Choroid plexus epithelial cell (primary cell): ENCODE results near the gene POMGNT2.
"Not testable (repeated sequence)": the region's sequence is repeated elsewhere in the genome, so short reads cannot be mapped to it uniquely, and the experiment has no call there.

Experiments
- DNase-seq: peaks from one replicate; pipeline ENCODE4 v3.0.0-alpha.2; 2010; ENCODE audit warnings: low read depth
- H3K4me3 ChIP-seq: 2 replicates; pipeline ENCODE4 v1.5.1; 2011; ENCODE audit warnings: low read depth, mild to moderate bottlenecking, control low read depth, low read length, moderate library complexity
- CTCF ChIP-seq: conservative IDR thresholded peaks from 2 replicates; pipeline ENCODE4 v1.5.1; 2011; ENCODE audit warnings: low read depth, mild to moderate bottlenecking, control low read depth, inconsistent platforms, low read length, moderate library complexity

The POMGNT2 gene

GRCh38 chr3:43048470-43048869, 57.4 kb downstream of the POMGNT2 start:
- no peak for DNase-seq
- H3K4me3 ChIP-seq: no peak overlapping the region
- no peak for TF ChIP-seq CTCF

GRCh38 chr3:43046583-43046982, 59.3 kb downstream of the POMGNT2 start:
- no peak for DNase-seq
- H3K4me3 ChIP-seq: no peak overlapping the region
- TF ChIP-seq CTCF: no peak

DNA sequence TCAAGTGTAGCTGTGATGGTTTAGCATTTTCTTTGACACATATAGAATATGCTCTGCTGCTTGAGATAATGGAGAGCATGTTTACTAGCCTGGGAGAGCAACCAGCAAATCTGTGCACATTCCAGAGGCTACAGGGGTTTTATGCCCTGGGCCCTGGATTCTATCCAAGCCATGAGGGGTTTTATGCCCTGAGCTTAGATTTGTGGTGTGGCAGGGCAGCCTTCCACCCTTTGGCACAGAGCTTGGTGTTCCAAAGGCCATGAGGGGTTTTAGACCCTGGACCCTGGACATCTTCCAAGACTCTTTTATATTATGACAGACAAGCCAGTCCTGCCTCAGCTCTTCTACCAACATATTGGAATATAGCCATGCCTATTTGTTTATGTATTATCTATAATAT, 60.8 kb downstream of the POMGNT2 start:
- DNase-seq: not testable (repeated sequence)

DNA sequence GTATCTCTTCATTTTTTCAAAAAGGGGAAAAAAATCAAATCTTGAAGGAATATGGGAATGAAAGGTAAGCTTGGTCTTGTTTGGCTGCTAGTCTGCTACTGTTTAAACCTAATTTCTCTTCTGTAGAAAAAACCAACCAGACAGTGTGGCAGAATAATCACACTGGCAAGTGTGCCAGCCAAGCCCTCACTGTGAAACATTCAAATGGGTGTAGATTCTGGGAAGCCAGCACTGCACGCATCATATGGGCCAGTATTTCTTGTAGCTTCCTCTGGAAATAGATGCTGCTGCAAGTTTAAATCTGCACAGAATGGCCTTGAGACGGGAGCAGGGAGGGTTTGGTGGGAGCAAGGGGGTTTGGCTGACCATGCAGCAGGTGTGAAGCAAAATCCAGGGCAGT, 62.1 kb downstream of the POMGNT2 start:
- TF ChIP-seq CTCF: no peak
- DNase-seq: no peak
- H3K4me3 ChIP-seq: no peak overlapping the region

More for the DNA sequence above, 60.8 kb downstream of the POMGNT2 start:
- H3K4me3 ChIP-seq: not testable (repeated sequence)

DNA sequence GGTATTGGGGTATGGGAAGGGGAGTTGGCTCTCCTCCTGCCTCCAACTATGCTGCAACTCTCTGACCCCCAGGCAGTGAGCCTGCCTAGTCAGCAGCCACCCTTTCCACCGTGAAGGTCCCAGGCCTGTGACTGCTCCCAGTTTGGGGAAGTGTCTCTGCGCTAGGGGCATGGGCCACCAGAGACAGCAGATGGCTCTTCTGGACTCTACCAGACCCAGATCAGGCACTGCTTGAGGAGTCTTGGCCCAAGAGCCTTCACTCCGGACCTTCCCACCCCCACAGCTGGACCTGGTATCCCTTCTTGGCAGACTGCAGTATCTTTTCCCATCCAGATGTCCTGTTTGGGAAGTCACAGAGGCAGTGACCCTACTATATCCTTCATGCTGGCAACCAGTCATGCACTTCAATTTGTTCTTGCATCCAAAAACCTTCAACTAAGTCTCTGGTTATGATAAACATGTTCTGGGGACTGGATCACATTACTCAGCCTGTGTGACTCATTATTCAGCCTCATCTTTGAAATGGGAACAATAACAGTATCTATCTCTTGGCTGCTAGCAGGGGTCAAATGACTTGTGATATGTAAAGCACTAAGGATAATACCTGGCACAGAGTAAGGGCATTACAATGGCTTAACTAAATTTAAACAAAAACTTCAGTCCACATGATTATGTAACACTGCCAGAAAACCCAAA, 62.7 kb downstream of the POMGNT2 start:
- no peak for TF ChIP-seq CTCF
- no peak for DNase-seq
- H3K4me3 ChIP-seq: no peak overlapping the region

- no peak overlapping the region for H3K4me3 ChIP-seq
- no peak for DNase-seq
- no peak for TF ChIP-seq CTCF
Observed at GRCh38 chr3:43041517-43041916, 64.4 kb downstream of the POMGNT2 start.

DNA sequence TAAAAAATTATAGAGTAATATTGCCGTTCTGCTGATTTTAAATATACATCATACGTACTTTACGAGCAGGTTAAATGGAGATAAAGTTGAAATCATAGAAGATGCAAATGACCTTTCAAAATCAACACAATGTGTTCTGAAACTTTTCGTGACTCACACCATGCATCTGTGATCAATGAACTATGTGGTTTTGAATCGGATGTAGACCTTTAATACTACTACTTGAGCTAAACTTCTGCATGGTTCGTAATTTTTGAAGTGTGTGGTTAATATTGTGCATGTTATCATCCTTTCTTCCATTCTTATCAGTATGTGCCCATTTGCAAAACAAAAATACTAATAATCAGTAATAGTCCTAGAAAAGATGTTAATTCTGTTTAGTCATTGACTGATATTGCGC, 67.9 kb downstream of the POMGNT2 start:
- no peak for DNase-seq
- H3K4me3 ChIP-seq: no peak overlapping the region
- TF ChIP-seq CTCF: no peak
